Astrocyte (in vitro differentiated cells and primary cell): Measurements from ENCODE around the gene DACT2. TPM values are rescaled to one million over a fixed set of nuclear protein-coding genes. Genes with fewer than 3 reads are reported as not detected.

ENCODE experiments used
- DNase-seq: peaks from one replicate; pipeline ENCODE4 v3.0.0-alpha.2; 2010; ENCODE audit warnings: low read depth
- FAIRE-seq: peaks from 2 replicates; lab custom pipeline; 2011; peaks lifted over from hg19 to GRCh38; lab: Jason Lieb, UNC
- H2AFZ ChIP-seq: 2 replicates; pipeline ENCODE4 v1.6.0; 2012; ENCODE audit warnings: low read depth, low read length, inconsistent platforms
- H3K27ac ChIP-seq: 2 replicates; pipeline ENCODE4 v1.5.1; 2011; ENCODE audit warnings: low read depth, low read length, inconsistent platforms
- H3K27me3 ChIP-seq: 2 replicates; pipeline ENCODE4 v1.6.0; 2011; ENCODE audit warnings: low read length, inconsistent platforms; ENCODE audit not compliant: insufficient read depth
- H3K36me3 ChIP-seq: 2 replicates; pipeline ENCODE4 v1.5.1; 2011; ENCODE audit warnings: low read length, inconsistent platforms; ENCODE audit not compliant: insufficient read depth
- H3K4me1 ChIP-seq: 2 replicates; pipeline ENCODE4 v1.5.1; 2011; ENCODE audit warnings: low read length, inconsistent platforms; ENCODE audit not compliant: insufficient read depth
- H3K4me2 ChIP-seq: 2 replicates; pipeline ENCODE4 v1.6.0; 2012; ENCODE audit warnings: low read length, inconsistent platforms
- H3K4me3 ChIP-seq: 2 replicates; pipeline ENCODE4 v1.5.1; 2011; ENCODE audit warnings: low read depth, mild to moderate bottlenecking, low read length, inconsistent platforms; ENCODE audit not compliant: insufficient read depth
- H3K79me2 ChIP-seq: 2 replicates; pipeline ENCODE4 v1.6.0; 2012; ENCODE audit warnings: mild to moderate bottlenecking, low read length, inconsistent platforms; ENCODE audit not compliant: insufficient read depth
- H3K9ac ChIP-seq: 2 replicates; pipeline ENCODE4 v1.6.0; 2012; ENCODE audit warnings: mild to moderate bottlenecking, low read length, inconsistent platforms
- H3K9me3 ChIP-seq: 2 replicates; pipeline ENCODE4 v1.5.1; 2012; ENCODE audit warnings: low read depth, mild to moderate bottlenecking, low read length, inconsistent platforms; ENCODE audit not compliant: insufficient read depth
- H4K20me1 ChIP-seq: 2 replicates; pipeline ENCODE4 v1.6.0; 2012; ENCODE audit warnings: low read length, inconsistent platforms; ENCODE audit not compliant: insufficient read depth
- H3K27ac Mint-ChIP-seq: one replicate; pipeline ENCODE4 v1.8.0; 2021; ENCODE audit warnings: mild to moderate bottlenecking, mixed read lengths; ENCODE audit not compliant: unreplicated experiment
- H3K27me3 Mint-ChIP-seq: one replicate; pipeline ENCODE4 v1.8.0; 2021; ENCODE audit warnings: low read depth, mixed read lengths; ENCODE audit not compliant: unreplicated experiment
- H3K36me3 Mint-ChIP-seq: one replicate; pipeline ENCODE4 v1.8.0; 2021; ENCODE audit warnings: low read depth, mixed read lengths; ENCODE audit not compliant: unreplicated experiment
- H3K4me1 Mint-ChIP-seq: one replicate; pipeline ENCODE4 v1.8.0; 2021; ENCODE audit warnings: low read depth, mixed read lengths; ENCODE audit not compliant: unreplicated experiment
- H3K4me3 Mint-ChIP-seq: one replicate; pipeline ENCODE4 v1.8.0; 2021; ENCODE audit warnings: mild to moderate bottlenecking, moderate library complexity, mixed read lengths; ENCODE audit not compliant: unreplicated experiment
- H3K9me3 Mint-ChIP-seq: one replicate; pipeline ENCODE4 v1.8.0; 2021; ENCODE audit warnings: mild to moderate bottlenecking, mixed read lengths; ENCODE audit not compliant: unreplicated experiment
- EZH2 ChIP-seq: IDR thresholded peaks from 2 replicates; pipeline ENCODE4 v1.6.1; 2012; ENCODE audit warnings: mild to moderate bottlenecking, low read length, inconsistent platforms; ENCODE audit not compliant: insufficient read depth
- total RNA-seq: library from RNA; stranded (reverse); gene quantifications from 2 replicates; pipeline ENCODE4 v1.2.1, GENCODE V29; 2021
- TF ChIP-seq, protein P1 (sequence below): IDR thresholded peaks from 2 replicates; pipeline ENCODE4 v1.5.1; 2011; ENCODE audit warnings: low read depth, mild to moderate bottlenecking, inconsistent platforms, low read length, moderate library complexity; ENCODE audit not compliant: insufficient read depth

Gene DACT2
- total RNA-seq, 1 donor from 2014 or later: 0.20 TPM

DNA sequence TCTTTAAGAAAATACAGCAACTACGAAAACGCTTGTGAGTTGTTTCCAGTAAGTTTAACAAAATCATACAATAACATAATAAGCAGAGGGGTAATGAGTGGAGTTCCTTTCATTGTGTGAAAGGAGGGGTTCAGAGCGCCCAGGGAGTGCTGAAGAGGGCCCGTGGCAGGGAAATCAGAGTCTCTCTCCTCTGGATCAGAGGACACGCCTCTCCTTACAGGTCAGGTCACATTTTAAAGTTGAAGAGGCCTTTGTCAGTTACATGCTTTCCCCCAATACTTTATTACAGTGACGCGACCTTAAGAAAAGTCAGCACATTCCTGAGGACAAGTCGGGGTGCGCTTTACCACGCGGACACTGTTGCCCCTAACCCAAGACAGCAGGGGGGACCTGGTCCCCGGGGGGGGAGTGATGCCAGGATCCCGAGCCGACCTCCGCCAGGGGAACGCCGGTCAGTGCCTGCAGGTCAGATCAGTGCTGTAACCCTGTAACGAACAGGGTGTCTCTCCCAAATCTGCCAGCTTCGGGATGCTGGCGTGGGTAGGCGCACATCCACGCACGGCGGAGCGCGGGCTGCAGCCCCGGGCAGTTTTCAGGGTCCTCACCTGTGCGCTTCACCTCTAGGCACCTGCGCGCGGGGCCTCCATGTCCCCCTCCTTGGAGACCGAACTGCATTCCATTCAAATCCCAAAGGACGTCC is 848 bp downstream of the DACT2 start:
- H3K9ac ChIP-seq: no peak overlapping the region
- no peak overlapping the region for H3K27ac Mint-ChIP-seq
- no peak for FAIRE-seq
- DNase-seq: no peak
- H3K9me3 Mint-ChIP-seq: peaks cover 11% of the 10 kb centered on the region
- no peaks in the 10 kb centered on the region for H4K20me1 ChIP-seq
- H3K27me3 Mint-ChIP-seq: peaks cover 37% of the 10 kb centered on the region
- no peak overlapping the region for H3K27ac ChIP-seq
- no peaks in the 10 kb centered on the region for H3K36me3 ChIP-seq
- H3K27me3 ChIP-seq: peaks cover 10% of the 10 kb centered on the region
- H2AFZ ChIP-seq: no peak overlapping the region
- TF ChIP-seq, protein P1, sequence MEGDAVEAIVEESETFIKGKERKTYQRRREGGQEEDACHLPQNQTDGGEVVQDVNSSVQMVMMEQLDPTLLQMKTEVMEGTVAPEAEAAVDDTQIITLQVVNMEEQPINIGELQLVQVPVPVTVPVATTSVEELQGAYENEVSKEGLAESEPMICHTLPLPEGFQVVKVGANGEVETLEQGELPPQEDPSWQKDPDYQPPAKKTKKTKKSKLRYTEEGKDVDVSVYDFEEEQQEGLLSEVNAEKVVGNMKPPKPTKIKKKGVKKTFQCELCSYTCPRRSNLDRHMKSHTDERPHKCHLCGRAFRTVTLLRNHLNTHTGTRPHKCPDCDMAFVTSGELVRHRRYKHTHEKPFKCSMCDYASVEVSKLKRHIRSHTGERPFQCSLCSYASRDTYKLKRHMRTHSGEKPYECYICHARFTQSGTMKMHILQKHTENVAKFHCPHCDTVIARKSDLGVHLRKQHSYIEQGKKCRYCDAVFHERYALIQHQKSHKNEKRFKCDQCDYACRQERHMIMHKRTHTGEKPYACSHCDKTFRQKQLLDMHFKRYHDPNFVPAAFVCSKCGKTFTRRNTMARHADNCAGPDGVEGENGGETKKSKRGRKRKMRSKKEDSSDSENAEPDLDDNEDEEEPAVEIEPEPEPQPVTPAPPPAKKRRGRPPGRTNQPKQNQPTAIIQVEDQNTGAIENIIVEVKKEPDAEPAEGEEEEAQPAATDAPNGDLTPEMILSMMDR: no peak
- TF ChIP-seq EZH2: no peak
- H3K4me1 Mint-ChIP-seq: peaks cover 2% of the 10 kb centered on the region
- no peaks in the 10 kb centered on the region for H3K36me3 Mint-ChIP-seq
- H3K4me3 ChIP-seq: no peak overlapping the region
- H3K4me1 ChIP-seq: no peaks in the 10 kb centered on the region
- no peaks in the 10 kb centered on the region for H3K79me2 ChIP-seq
- no peak overlapping the region for H3K4me2 ChIP-seq
- no peaks in the 10 kb centered on the region for H3K9me3 ChIP-seq
- H3K4me3 Mint-ChIP-seq: peak overlapping the region; percentile 70

DNA sequence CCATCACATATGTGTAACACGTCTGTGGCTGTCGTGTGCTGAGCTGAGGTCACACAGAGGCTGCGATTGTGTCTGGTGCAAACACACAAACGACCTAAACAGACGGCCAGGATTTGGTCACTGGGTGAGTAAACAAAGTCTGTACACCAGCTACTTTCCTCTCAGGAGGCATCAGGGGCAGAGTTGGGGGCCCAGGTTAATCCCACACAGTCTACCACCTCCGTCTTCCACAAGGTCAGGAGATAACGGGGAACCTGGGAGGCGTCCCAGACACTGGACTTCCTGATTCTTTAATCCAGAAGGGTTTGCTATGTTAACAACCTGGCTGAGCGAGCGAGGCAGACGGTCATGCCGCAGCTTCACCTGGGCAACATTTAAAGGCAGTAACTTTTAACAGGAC is 1.5 kb downstream of the DACT2 start:
- no peak overlapping the region for H3K4me3 ChIP-seq
- H3K4me2 ChIP-seq: no peak overlapping the region
- no peaks in the 10 kb centered on the region for H3K36me3 ChIP-seq
- Mint-ChIP-seq H3K4me3 (peak overlapping the region; percentile 70), H3K36me3 (no peaks in the 10 kb centered on the region), H3K27ac (no peak overlapping the region), H3K4me1 (peaks cover 7% of the 10 kb centered on the region), H3K27me3 (peaks cover 37% of the 10 kb centered on the region), H3K9me3 (peaks cover 11% of the 10 kb centered on the region)
- H2AFZ ChIP-seq: no peak overlapping the region
- H3K9ac ChIP-seq: no peak overlapping the region
- DNase-seq (no peak), FAIRE-seq (no peak)
- H3K27me3 ChIP-seq: peaks cover 10% of the 10 kb centered on the region
- no peaks in the 10 kb centered on the region for H4K20me1 ChIP-seq
- no peak for TF ChIP-seq EZH2
- TF ChIP-seq, protein P1: no peak
- no peaks in the 10 kb centered on the region for H3K79me2 ChIP-seq
- no peaks in the 10 kb centered on the region for H3K4me1 ChIP-seq
- no peak overlapping the region for H3K27ac ChIP-seq
- H3K9me3 ChIP-seq: no peaks in the 10 kb centered on the region

DNA sequence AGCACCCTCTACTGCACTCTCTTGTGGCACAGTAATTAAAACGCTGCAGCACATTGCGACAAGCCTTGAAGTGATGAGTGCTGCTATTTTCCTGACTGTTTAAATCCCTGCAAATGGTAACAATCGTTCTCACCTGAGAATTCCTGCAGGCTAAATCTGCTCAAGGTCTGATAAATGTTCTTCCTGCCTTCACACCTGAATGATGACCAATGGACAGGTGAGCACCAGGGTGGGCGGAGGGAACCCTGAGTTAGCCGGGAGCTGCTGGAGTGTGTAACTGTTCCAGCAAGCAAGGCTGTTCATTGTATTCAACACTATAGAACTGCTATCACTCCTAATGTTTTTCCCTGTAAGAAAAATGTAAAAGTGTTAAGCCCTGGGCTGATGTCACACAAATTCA is 4.0 kb downstream of the DACT2 start:
- H3K9ac ChIP-seq: no peak overlapping the region
- H3K27ac ChIP-seq: no peak overlapping the region
- peaks cover 7% of the 10 kb centered on the region for H3K4me1 Mint-ChIP-seq
- no peaks in the 10 kb centered on the region for H3K9me3 ChIP-seq
- no peak overlapping the region for H3K4me3 ChIP-seq
- DNase-seq: no peak
- H3K4me3 Mint-ChIP-seq: no peak overlapping the region
- no peaks in the 10 kb centered on the region for H3K36me3 ChIP-seq
- no peaks in the 10 kb centered on the region for H3K4me1 ChIP-seq
- no peak for FAIRE-seq
- no peaks in the 10 kb centered on the region for H3K36me3 Mint-ChIP-seq
- TF ChIP-seq, protein P1: no peak
- no peak for TF ChIP-seq EZH2
- no peaks in the 10 kb centered on the region for H4K20me1 ChIP-seq
- H3K79me2 ChIP-seq: no peaks in the 10 kb centered on the region
- H3K4me2 ChIP-seq: no peak overlapping the region
- H3K9me3 Mint-ChIP-seq: peaks cover 1% of the 10 kb centered on the region
- H3K27me3 ChIP-seq: peaks cover 8% of the 10 kb centered on the region
- H2AFZ ChIP-seq: no peak overlapping the region
- peaks cover 40% of the 10 kb centered on the region for H3K27me3 Mint-ChIP-seq
- H3K27ac Mint-ChIP-seq: no peak overlapping the region
